MM.1S (cell line): ENCODE measurements around the gene PLEKHO2.

Experiments
- DNase-seq: peaks from one replicate; pipeline ENCODE4 v3.0.0-alpha.2; 2015
- H2AFZ ChIP-seq: fragments of 300-600 bp; sonication (generic); 2 replicates; pipeline ENCODE4 v1.6.0; 2016; ENCODE audit warnings: antibody characterized with exemption, low read length
- H3F3A ChIP-seq: fragments of 300-600 bp; sonication (generic); 2 replicates; pipeline ENCODE4 v1.6.1; 2016; ENCODE audit warnings: mild to moderate bottlenecking, antibody characterized with exemption, low read length, moderate library complexity, mixed read lengths; ENCODE audit not compliant: insufficient read depth
- H3K27ac ChIP-seq: fragments of 300-600 bp; sonication (generic); 2 replicates; pipeline ENCODE4 v1.5.1; 2016; ENCODE audit warnings: mild to moderate bottlenecking, low read length
- H3K27me3 ChIP-seq: fragments of 300-600 bp; sonication (generic); replicated peaks from 2 replicates; pipeline ENCODE4 v1.6.0; 2016; ENCODE audit warnings: low read length; ENCODE audit not compliant: insufficient read depth
- H3K36me3 ChIP-seq: fragments of 300-600 bp; sonication (generic); replicated peaks from 2 replicates; pipeline ENCODE4 v1.6.1; 2016; ENCODE audit warnings: mild to moderate bottlenecking, low read length, mixed read lengths; ENCODE audit not compliant: insufficient read depth
- H3K4me1 ChIP-seq: fragments of 300-600 bp; sonication (generic); 2 replicates; pipeline ENCODE4 v1.6.1; 2016; ENCODE audit warnings: low read length, mixed read lengths
- H3K4me2 ChIP-seq: fragments of 300-600 bp; sonication (generic); 2 replicates; pipeline ENCODE4 v1.6.0; 2016; ENCODE audit warnings: low read depth, low read length
- H3K4me3 ChIP-seq: fragments of 300-600 bp; sonication (generic); 2 replicates; pipeline ENCODE4 v1.5.1; 2016; ENCODE audit warnings: low read length, mixed read lengths
- H3K79me2 ChIP-seq: fragments of 300-600 bp; sonication (generic); 2 replicates; pipeline ENCODE4 v1.6.1; 2016; ENCODE audit warnings: mixed run types, low read length, mixed read lengths
- H3K9ac ChIP-seq: fragments of 300-600 bp; sonication (generic); 2 replicates; pipeline ENCODE4 v1.6.1; 2016; ENCODE audit warnings: low read length, mixed read lengths
- H3K9me2 ChIP-seq: fragments of 300-600 bp; sonication (generic); replicated peaks from 2 replicates; pipeline ENCODE4 v1.6.1; 2016; ENCODE audit warnings: mild to moderate bottlenecking, low read length, mixed read lengths; ENCODE audit not compliant: insufficient read depth
- H3K9me3 ChIP-seq: fragments of 300-600 bp; sonication (generic); replicated peaks from 2 replicates; pipeline ENCODE4 v1.6.1; 2016; ENCODE audit warnings: mild to moderate bottlenecking, low read length, mixed read lengths; ENCODE audit not compliant: insufficient read depth
- H4K20me1 ChIP-seq: fragments of 300-600 bp; sonication (generic); 2 replicates; pipeline ENCODE4 v1.6.1; 2016; ENCODE audit warnings: mild to moderate bottlenecking, low read length, moderate library complexity, mixed read lengths; ENCODE audit not compliant: insufficient read depth
- EZH2 ChIP-seq: fragments of 300-600 bp; sonication (generic); optimal IDR thresholded peaks from 2 replicates; pipeline ENCODE3; 2017; ENCODE audit warnings: low read depth, mild to moderate bottlenecking, antibody characterized with exemption, low read length, mixed read lengths
- EZH2phosphoT487 ChIP-seq: fragments of 300-600 bp; sonication (generic); IDR thresholded peaks from 2 replicates; pipeline ENCODE4 v1.6.1; 2018; ENCODE audit warnings: antibody characterized with exemption, low read length
- TF ChIP-seq, protein P1 (sequence below): fragments of 300-600 bp; sonication (generic); IDR thresholded peaks from 2 replicates; pipeline ENCODE4 v1.5.1; 2016; ENCODE audit warnings: antibody characterized with exemption, low read length, mixed read lengths

The PLEKHO2 gene

DNA sequence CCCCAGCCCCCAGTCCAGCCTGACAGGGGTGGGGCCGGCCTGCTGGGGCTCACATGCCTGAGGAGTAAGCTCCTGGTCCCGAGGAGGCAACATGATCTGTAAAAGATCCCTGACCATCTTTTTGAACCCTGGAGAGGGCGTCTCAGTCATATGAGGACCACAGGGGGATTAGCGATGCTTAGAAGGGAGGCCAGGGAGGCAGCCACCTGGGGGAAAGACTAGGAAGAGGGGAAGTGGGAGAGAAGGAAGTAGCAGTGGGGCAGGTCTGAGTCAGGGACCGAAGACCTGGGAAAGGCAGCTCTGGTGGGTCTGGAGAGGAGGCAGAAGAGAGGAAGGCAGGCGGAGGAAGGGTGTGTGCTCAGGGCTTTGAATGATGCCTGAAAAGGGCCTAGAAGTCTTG, 35.2 kb upstream of the PLEKHO2 start:
- Histone ChIP-seq H3K4me1 (no peaks in the 10 kb centered on the region), H3K4me2 (no peak overlapping the region), H3K27me3 (0 out of 2 replicates have a peak, but pooled peaks cover 3% of the 10 kb centered on the region), H2AFZ (no peak overlapping the region), H3K9me2 (no peaks in the 10 kb centered on the region), H3F3A (no peaks in the 10 kb centered on the region), H3K79me2 (no peaks in the 10 kb centered on the region), H3K27ac (no peak overlapping the region), H4K20me1 (no peaks in the 10 kb centered on the region), H3K4me3 (no peak overlapping the region), H3K9ac (no peak overlapping the region), H3K36me3 (no peaks in the 10 kb centered on the region), H3K9me3 (no peaks in the 10 kb centered on the region)
- no peak for TF ChIP-seq EZH2
- no peak for TF ChIP-seq EZH2phosphoT487
- TF ChIP-seq, protein P1, sequence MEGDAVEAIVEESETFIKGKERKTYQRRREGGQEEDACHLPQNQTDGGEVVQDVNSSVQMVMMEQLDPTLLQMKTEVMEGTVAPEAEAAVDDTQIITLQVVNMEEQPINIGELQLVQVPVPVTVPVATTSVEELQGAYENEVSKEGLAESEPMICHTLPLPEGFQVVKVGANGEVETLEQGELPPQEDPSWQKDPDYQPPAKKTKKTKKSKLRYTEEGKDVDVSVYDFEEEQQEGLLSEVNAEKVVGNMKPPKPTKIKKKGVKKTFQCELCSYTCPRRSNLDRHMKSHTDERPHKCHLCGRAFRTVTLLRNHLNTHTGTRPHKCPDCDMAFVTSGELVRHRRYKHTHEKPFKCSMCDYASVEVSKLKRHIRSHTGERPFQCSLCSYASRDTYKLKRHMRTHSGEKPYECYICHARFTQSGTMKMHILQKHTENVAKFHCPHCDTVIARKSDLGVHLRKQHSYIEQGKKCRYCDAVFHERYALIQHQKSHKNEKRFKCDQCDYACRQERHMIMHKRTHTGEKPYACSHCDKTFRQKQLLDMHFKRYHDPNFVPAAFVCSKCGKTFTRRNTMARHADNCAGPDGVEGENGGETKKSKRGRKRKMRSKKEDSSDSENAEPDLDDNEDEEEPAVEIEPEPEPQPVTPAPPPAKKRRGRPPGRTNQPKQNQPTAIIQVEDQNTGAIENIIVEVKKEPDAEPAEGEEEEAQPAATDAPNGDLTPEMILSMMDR, result no peak
- no peak for DNase-seq

DNA sequence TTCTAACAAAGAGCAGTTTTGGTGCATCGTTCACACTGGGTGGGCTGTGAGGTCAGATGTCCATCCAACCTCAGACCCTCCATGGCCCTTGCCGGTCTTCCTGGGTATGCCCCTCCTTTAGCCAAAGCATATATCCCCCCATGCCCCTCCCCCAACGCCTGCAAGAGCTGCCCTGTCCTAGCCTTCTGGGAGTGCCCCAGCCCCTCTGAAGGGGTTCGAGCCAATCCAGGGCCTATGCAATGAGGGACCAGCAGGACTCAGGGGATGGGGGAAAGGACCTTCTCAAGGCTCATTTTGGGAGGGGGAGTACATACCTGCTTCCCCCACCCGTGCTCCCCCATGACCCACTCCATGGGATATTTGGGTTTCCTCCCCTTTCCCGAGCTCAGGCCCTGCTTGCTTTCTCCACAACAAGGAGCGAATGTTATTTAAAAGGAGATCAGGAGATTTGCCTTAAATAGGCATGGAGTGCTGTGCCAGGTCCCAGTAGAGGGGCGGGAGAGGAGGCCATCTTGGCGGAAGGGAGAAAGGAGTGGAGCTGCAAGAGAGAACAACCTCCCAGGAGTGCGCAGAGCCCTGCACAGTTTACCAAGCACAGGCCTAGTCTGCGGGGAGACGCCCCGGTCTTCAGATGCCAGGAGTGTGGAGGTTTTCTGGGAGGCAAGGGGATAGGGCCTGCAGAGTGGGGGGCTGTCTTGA, 34.5 kb upstream of the PLEKHO2 start:
- no peaks in the 10 kb centered on the region for H3K4me1 ChIP-seq
- H3K4me3 ChIP-seq, result no peak overlapping the region
- no peak overlapping the region for H3K27ac ChIP-seq
- H2AFZ ChIP-seq, result no peak overlapping the region
- no peak for TF ChIP-seq EZH2phosphoT487
- no peak for TF ChIP-seq EZH2
- TF ChIP-seq, protein P1, result no peak
- H3K27me3 ChIP-seq, result 0 out of 2 replicates have a peak, but pooled peaks cover 3% of the 10 kb centered on the region
- H3K4me2 ChIP-seq, result no peak overlapping the region
- DNase-seq, result no peak
- H4K20me1 ChIP-seq, result no peaks in the 10 kb centered on the region
- H3K79me2 ChIP-seq, result no peaks in the 10 kb centered on the region
- H3K9me3 ChIP-seq, result no peaks in the 10 kb centered on the region
- H3K9ac ChIP-seq, result no peak overlapping the region
- no peaks in the 10 kb centered on the region for H3K9me2 ChIP-seq
- no peaks in the 10 kb centered on the region for H3F3A ChIP-seq
- no peaks in the 10 kb centered on the region for H3K36me3 ChIP-seq

DNA sequence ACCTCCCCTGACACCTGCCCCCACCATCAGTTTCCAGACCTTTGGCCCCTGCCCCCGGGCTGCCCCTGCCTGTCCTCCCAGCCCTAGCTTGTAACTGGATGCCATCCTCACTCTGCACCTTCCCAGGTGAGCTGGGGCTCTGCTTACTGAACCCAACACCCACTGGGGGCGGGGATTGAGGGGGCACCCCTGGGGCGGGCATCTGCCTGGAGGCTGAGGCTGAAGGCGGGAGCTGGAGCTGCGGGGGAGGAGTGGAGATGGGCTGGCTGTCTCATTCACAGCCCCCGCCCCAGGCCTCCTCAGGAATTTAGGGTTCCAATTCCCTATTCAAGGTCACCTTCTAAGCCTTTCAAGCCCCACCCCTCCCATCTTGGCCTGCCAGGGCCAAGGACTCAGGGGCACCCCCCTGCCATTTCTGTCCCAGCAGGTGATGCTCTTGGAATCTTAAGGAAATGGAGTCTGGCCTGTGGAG, 33.9 kb upstream of the PLEKHO2 start:
- Histone ChIP-seq H3K79me2 (no peaks in the 10 kb centered on the region), H3K4me3 (no peak overlapping the region), H3K9ac (no peak overlapping the region), H2AFZ (no peak overlapping the region), H3K36me3 (no peaks in the 10 kb centered on the region), H3K4me1 (no peaks in the 10 kb centered on the region), H3K9me2 (no peaks in the 10 kb centered on the region), H4K20me1 (no peaks in the 10 kb centered on the region), H3K27me3 (0 out of 2 replicates have a peak, but pooled peaks cover 3% of the 10 kb centered on the region), H3K9me3 (no peaks in the 10 kb centered on the region), H3K4me2 (no peak overlapping the region), H3K27ac (no peak overlapping the region), H3F3A (no peaks in the 10 kb centered on the region)
- DNase-seq, result no peak
- TF ChIP-seq, protein P1, result no peak
- TF ChIP-seq EZH2, result no peak
- TF ChIP-seq EZH2phosphoT487, result no peak
